D721Med (cell line): ENCODE data around the gene ATP5MG.

Experiments
- DNase-seq: peaks from one replicate; pipeline ENCODE4 v3.0.0; 2011; ENCODE audit warnings: low spot score; ENCODE audit not compliant: insufficient read length
- FAIRE-seq: peaks from 2 replicates; lab custom pipeline; 2011; peaks lifted over from hg19 to GRCh38; lab: Jason Lieb, UNC
- CTCF ChIP-seq: IDR thresholded peaks from 2 replicates; pipeline ENCODE4 v1.5.1; 2012; ENCODE audit warnings: mild to moderate bottlenecking, control low read depth; ENCODE audit not compliant: insufficient read depth; ENCODE audit errors: missing control alignments

ATP5MG gene

GRCh38 chr11:118435893-118436624 is 34.7 kb downstream of the ATP5MG start, which contains the start of gene KMT2A:
Gene KMT2A (plus strand): TSS chr11:118436492. CDS start chr11:118436513, 21 bp downstream.
- DNase-seq (peak; percentile 70), FAIRE-seq (no peak)

DNA sequence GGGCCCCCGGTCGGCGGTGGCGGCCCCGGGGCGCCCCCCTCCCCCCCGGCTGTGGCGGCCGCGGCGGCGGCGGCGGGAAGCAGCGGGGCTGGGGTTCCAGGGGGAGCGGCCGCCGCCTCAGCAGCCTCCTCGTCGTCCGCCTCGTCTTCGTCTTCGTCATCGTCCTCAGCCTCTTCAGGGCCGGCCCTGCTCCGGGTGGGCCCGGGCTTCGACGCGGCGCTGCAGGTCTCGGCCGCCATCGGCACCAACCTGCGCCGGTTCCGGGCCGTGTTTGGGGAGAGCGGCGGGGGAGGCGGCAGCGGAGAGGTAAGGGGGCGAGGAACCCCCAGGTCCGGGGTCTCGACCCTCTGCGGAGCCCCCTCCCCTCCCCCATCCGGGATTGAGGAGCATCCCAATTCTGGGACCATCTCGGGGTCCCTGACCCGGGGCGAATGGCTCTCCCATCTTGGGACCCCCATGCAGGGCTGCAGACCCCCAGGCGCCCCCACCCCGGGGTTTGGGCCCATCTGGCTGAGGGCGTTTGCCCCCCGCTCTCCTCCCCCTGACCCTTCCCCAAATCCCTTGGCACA is 35.3 kb downstream of the ATP5MG start:
- no peak for TF ChIP-seq CTCF
- no peak for FAIRE-seq

More at GRCh38 chr11:118435893-118436624, 34.7 kb downstream of the ATP5MG start, which contains the start of gene KMT2A:
- TF ChIP-seq CTCF, result no peak

DNA sequence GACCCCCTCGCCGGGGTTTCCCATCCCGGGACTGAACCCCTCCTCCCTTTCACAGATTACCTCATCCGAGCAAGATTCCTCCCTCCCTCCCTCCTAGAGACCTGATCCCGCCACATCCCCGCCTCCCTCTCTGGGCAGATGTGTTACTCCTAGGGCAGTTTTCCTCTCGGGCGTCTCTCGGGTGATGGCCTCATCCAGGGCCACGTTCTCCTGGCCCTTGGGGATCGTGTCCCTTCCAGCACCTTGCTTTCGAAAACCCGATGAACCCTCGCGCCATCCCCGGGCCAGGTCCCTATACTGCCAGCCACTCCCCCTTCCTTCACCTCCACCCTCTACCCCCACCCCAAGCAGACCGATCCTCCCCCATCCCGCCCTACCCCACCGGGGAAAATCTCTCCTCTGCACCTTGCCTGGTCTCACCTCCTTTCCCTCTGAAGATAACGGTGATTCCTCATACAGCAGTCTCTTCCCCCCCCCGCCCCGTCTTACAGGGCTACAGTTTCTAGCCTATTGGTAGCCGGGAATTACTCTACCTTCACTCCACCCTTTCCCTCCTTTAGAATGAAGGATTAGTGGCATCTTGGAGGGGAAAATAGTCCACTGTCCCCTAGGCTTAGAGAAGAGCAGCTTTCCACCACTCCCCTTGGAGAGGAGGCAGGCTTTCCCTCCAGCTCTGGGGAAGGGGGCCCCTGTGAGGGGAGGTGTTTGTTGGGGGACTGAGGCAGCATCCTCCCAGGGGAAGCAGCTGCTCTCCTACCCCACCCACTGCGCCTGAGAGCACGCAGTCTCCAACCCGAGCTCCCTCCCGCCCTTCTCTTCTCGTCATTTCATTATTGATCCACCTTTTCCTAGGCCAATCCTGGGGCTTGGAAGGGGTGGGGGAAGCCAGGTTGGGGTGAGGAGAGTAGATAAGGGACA is 36.1 kb downstream of the ATP5MG start:
- DNase-seq (no peak), FAIRE-seq (no peak)

More for the DNA sequence above, 35.3 kb downstream of the ATP5MG start:
- DNase-seq, result no peak

DNA sequence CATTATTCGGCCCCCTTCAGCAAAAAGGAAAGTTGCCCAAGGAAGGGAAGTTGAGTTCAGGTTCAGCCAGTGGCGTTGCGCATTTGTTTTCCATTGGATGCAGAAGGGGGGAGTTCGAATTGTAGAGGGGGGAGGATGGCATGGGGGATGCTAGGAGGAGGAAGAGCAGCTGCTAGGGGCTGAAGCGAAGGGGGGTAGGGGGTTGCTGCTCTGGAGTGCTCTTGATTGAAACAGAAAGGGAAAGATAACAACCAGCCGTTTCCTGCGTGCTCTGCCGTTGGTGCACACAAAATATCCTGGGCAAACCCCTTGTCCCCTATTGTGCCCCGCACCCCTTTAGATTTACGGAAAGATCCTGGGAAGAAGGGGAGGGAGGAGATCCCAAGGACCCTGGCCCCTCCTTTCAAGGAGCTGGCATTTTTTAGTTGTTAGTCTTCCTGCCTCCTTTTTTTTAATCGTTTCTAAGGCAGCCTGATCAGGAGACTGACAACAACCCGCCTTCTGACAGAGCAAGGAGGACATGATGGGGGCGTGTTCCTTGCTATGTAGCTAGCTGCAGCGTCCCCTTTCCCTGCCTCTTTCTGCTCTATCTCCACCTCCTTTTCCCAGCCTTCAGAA is 37.0 kb downstream of the ATP5MG start:
- no peak for DNase-seq
- no peak for FAIRE-seq
- TF ChIP-seq CTCF, result no peak

More for the DNA sequence above, 36.1 kb downstream of the ATP5MG start:
- TF ChIP-seq CTCF, result no peak

DNA sequence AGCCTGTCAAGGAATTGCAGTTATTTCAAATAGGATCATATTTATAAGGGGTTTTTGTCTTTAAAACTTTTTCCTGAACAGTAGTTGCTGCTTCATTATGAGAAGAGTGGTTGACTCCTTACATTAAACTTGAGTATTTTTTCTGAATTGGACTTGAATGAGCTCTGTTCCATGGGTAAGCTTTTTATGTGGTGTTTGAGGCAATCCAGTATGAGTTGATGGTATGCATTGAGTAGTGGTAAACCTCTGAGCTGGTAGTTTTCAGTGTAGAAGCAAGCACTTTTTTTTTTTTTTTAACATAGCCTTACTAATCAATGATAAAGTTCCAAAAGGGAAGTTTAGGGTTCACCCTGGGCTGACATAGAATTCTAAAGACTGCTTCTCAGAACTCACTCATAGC is 38.2 kb downstream of the ATP5MG start:
- DNase-seq, result no peak
- no peak for FAIRE-seq
- no peak for TF ChIP-seq CTCF

GRCh38 chr11:118441770-118442275 is 40.4 kb downstream of the ATP5MG start:
- TF ChIP-seq CTCF, result no peak
- no peak for FAIRE-seq
- DNase-seq, result no peak
